ENCODE data around the gene SAMD7. TPM values are rescaled to one million over a fixed set of nuclear protein-coding genes. Genes with fewer than 3 reads are reported as not detected.
A peak's percentile ranks its signal among the peaks of the same experiment; 100 is the strongest.

SAMD7 gene
- total RNA-seq, 4 donors from 2014 or later: not detected

- WGBS, 2 donors: 37 to 73% methylated on average over 3 of the region's 3 CpGs
- no peak overlapping the region for H3K4me3 ChIP-seq (ENCODE audit: low read depth, poor library complexity, severe bottlenecking)
- TF ChIP-seq POLR2A (IDR thresholded peaks at IDR 0.05) (no peak), CTCF (IDR thresholded peaks at IDR 0.05) (no peak)
- DNase-seq (ENCODE audit: low spot score in 2 of 2): no peak
- intact Hi-C loops (cut with DNase I; ENCODE audit: low total_unique reads): no loop called here
These were observed 31.4 kb upstream of the SAMD7 start for GRCh38 chr3:169879845-169880575.

GRCh38 chr3:169880576-169881250 lies 30.7 kb upstream of the SAMD7 start:
- intact Hi-C loops (cut with DNase I; ENCODE audit: low total_unique reads): no loop called here
- TF ChIP-seq POLR2A (IDR thresholded peaks at IDR 0.05) (no peak), CTCF (IDR thresholded peaks at IDR 0.05) (no peak)

GRCh38 chr3:169886671-169887070 lies 24.7 kb upstream of the SAMD7 start:
- TF ChIP-seq CTCF (IDR thresholded peaks at IDR 0.05) (no peak), POLR2A (IDR thresholded peaks at IDR 0.05) (no peak)
- 33 to 36% methylated on average over 5 of the region's 5 CpGs for WGBS, 2 donors
- H3K4me3 ChIP-seq (ENCODE audit: low read depth, poor library complexity, severe bottlenecking): no peak overlapping the region
- intact Hi-C loops (cut with DNase I; ENCODE audit: low total_unique reads): no loop called here
- DNase-seq (ENCODE audit: low spot score in 2 of 2): peak in 1 of 2 donors; percentile 18

More at GRCh38 chr3:169880576-169881250, 30.7 kb upstream of the SAMD7 start:
- DNase-seq (ENCODE audit: low spot score in 2 of 2): no peak
- H3K4me3 ChIP-seq (ENCODE audit: low read depth, poor library complexity, severe bottlenecking): no peak overlapping the region
- WGBS, 2 donors: 61 to 71% methylated on average over 4 of the region's 4 CpGs

GRCh38 chr3:169891886-169892285 lies 19.5 kb upstream of the SAMD7 start:
- intact Hi-C loops (cut with DNase I; ENCODE audit: low total_unique reads): no loop called here
- no peak overlapping the region for H3K4me3 ChIP-seq (ENCODE audit: low read depth, poor library complexity, severe bottlenecking)
- WGBS, 2 donors: 87 to 88% methylated on average over 7 of the region's 7 CpGs
- no peak for DNase-seq (ENCODE audit: low spot score in 2 of 2)
- TF ChIP-seq CTCF (IDR thresholded peaks at IDR 0.05) (no peak), POLR2A (IDR thresholded peaks at IDR 0.05) (no peak)

GRCh38 chr3:169894110-169894509 lies 17.3 kb upstream of the SAMD7 start:
- TF ChIP-seq POLR2A (IDR thresholded peaks at IDR 0.05) (no peak), CTCF (IDR thresholded peaks at IDR 0.05) (no peak)
- H3K4me3 ChIP-seq (ENCODE audit: low read depth, poor library complexity, severe bottlenecking): no peak overlapping the region
- DNase-seq (ENCODE audit: low spot score in 2 of 2): no peak
- 66 to 71% methylated on average over 7 of the region's 7 CpGs for WGBS, 2 donors
- intact Hi-C loops (cut with DNase I; ENCODE audit: low total_unique reads): no loop called here
